Measurements from ENCODE around the gene PANK4.

Gene PANK4

DNA sequence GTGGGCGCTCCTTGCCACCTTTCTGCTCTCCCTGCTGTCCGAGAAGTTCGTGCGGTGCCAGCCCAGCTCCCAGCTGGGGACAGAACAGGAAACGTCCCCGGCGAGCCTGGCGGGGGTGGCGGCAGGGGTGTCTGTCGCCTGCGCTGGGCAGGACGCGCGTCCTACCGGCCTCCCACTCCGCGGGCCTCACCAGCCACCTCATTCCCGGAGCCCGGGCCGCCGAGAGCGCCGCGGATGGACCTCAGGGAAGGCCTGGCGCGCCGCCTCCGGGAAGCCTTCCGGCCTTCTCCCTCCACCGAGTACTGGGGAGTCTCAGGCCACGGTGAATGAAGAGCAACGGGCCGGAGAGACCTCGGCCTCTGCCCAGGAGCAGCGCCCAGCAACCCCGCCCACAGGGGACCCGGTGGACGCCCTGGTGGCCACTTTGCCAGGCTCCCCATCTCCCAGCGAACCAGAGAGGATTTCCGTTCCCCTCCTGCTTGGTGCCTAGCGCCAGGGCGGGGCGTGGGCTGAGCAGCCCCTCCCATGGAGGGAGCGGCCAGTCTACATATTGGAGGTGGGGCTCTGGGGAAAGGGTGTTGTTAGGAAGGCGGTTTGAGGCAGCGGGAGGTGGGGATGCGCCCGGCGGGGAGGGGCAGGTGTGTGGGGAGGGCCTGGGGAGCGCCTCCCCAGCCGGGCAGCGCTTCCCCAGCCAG is 20.3 kb upstream of the PANK4 start:
- peaks cover 12% of the 10 kb centered on the region for H3K4me1 ChIP-seq
- H3K27ac ChIP-seq, result peak overlapping the region; percentile 95
- H3K9ac ChIP-seq, result no peak overlapping the region
- peak overlapping the region; percentile 53 for H3K4me3 ChIP-seq (ENCODE audit: low read depth, low read length)
- H3K9me3 ChIP-seq (ENCODE audit: control insufficient read depth, low read length), result no peaks in the 10 kb centered on the region
- H3K79me2 ChIP-seq, result no peaks in the 10 kb centered on the region
- peak overlapping the region; percentile 74 for H3K4me2 ChIP-seq (ENCODE audit: low read length)
- peak overlapping the region; percentile 62 for H2AFZ ChIP-seq
- H3K27me3 ChIP-seq (ENCODE audit: control insufficient read depth, insufficient read depth, low read length), result no peaks in the 10 kb centered on the region
- H3K36me3 ChIP-seq (ENCODE audit: control insufficient read depth, insufficient read depth, low read length), result no peaks in the 10 kb centered on the region
- peak; percentile 19 for TF ChIP-seq CTCF (IDR thresholded peaks at IDR 0.05)

- Histone ChIP-seq H3K79me2 (no peaks in the 10 kb centered on the region), H3K4me1 (peaks cover 12% of the 10 kb centered on the region), H3K4me3 (ENCODE audit: low read depth, low read length) (peak overlapping the region; percentile 53), H2AFZ (peak overlapping the region; percentile 62), H3K36me3 (ENCODE audit: control insufficient read depth, insufficient read depth, low read length) (no peaks in the 10 kb centered on the region), H3K27me3 (ENCODE audit: control insufficient read depth, insufficient read depth, low read length) (no peaks in the 10 kb centered on the region), H3K9ac (no peak overlapping the region), H3K4me2 (ENCODE audit: low read length) (peak overlapping the region; percentile 74), H3K27ac (peak overlapping the region; percentile 95), H3K9me3 (ENCODE audit: control insufficient read depth, low read length) (no peaks in the 10 kb centered on the region)
- TF ChIP-seq CTCF (IDR thresholded peaks at IDR 0.05), result no peak
These were observed 19.5 kb upstream of the PANK4 start for GRCh38 chr1:2545754-2546514.

DNA sequence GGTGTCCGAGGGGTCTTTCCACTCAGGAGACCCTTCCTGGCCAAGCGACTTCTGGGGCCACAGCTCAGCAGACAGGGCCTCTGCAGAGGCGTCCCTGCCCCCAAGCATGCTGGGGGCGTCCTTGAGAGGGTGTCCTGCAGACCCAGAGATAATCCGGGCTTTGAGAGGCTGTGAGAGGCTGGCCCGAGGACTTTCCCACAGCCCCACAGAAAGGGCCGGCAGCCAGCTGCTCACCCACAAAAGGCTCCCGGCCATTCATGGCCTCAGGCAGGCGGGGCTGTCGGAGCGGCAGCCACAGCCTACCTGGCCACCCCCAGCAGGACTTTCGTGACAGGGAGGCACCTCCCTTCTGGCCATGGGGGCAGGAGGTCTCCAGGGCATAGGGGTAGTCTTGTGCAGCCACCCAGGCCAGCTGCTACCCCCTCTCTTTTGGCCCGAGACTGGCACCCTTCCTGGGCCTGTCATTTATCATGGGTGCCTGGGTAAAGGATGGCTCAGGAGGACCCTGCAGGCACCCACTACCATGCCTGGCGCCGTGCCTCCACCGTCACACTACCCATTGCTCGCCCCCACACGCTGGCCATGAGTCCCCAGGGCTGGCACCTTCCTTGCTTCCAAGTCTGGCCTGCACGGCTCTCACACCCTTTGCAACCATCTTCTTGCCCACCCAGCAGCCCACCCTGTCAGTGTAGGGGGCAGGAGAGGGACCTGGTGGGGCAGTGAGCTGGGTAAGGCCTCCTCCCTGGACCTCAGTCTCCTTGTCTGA is 18.7 kb upstream of the PANK4 start:
- Histone ChIP-seq H3K9ac (no peak overlapping the region), H3K9me3 (ENCODE audit: control insufficient read depth, low read length) (no peaks in the 10 kb centered on the region), H3K27ac (no peak overlapping the region), H3K4me1 (peaks cover 12% of the 10 kb centered on the region), H3K4me3 (ENCODE audit: low read depth, low read length) (no peak overlapping the region), H3K27me3 (ENCODE audit: control insufficient read depth, insufficient read depth, low read length) (no peaks in the 10 kb centered on the region), H3K4me2 (ENCODE audit: low read length) (no peak overlapping the region), H2AFZ (no peak overlapping the region), H3K79me2 (no peaks in the 10 kb centered on the region), H3K36me3 (ENCODE audit: control insufficient read depth, insufficient read depth, low read length) (no peaks in the 10 kb centered on the region)
- no peak for TF ChIP-seq CTCF (IDR thresholded peaks at IDR 0.05)

DNA sequence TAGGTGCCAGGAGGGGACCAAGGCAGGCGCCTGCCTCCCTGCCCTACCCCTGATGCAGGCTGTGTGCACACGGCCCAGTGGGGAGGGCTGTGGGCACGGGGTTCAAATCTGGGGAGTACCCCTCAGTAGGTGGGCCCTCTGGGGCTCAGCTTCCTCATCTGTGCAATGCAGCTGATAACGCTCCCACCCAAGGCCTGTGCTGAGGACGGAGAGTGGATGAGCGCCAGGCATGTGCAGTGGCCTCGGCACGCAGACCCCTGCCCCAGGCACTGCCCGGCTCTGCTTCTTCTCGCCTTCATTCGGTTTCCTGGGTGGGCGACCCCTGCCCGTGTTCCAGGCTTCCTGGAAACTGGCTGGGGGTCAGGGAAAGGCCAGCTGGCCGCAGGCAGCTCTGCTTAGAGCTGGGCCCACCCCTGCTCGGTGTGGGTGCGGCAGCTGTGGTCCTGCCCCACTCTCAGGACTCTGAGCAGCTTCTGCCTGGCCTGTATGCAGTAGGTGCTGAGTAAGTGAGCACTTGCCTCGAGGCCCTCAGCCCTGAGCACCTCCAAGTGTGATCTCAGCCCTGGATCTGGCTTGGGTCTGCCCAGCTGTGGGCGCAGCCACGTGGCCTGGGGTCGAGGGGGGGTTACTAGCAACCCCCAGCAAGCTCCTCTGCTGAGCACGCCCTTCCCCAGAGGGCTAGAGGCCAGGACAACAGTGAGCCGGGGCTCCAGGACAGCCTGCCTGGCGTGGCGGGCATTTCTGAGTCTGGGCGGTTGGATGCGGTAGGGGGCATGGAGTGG is 17.9 kb upstream of the PANK4 start:
- peaks cover 12% of the 10 kb centered on the region for H3K4me1 ChIP-seq

More for the DNA sequence above, 17.9 kb upstream of the PANK4 start:
- H3K27me3 ChIP-seq (ENCODE audit: control insufficient read depth, insufficient read depth, low read length), result no peaks in the 10 kb centered on the region
- no peaks in the 10 kb centered on the region for H3K36me3 ChIP-seq (ENCODE audit: control insufficient read depth, insufficient read depth, low read length)
- H3K27ac ChIP-seq, result no peak overlapping the region
- H3K79me2 ChIP-seq, result no peaks in the 10 kb centered on the region
- H2AFZ ChIP-seq, result peak overlapping the region; percentile 56
- H3K9ac ChIP-seq, result no peak overlapping the region
- H3K4me2 ChIP-seq (ENCODE audit: low read length), result no peak overlapping the region
- no peak for TF ChIP-seq CTCF (IDR thresholded peaks at IDR 0.05)
- no peak overlapping the region for H3K4me3 ChIP-seq (ENCODE audit: low read depth, low read length)
- H3K9me3 ChIP-seq (ENCODE audit: control insufficient read depth, low read length), result no peaks in the 10 kb centered on the region
